GM13976 (cell line): ENCODE data around the gene GALNT9.

ENCODE experiments used
- DNase-seq: peaks from one replicate; pipeline ENCODE4 v3.0.0; 2012; ENCODE audit warnings: low spot score
- CTCF ChIP-seq: IDR thresholded peaks from 2 replicates; pipeline ENCODE4 v1.5.1; 2012; ENCODE audit warnings: borderline replicate concordance, mild to moderate bottlenecking; ENCODE audit not compliant: insufficient read depth; ENCODE audit errors: extremely low read depth, missing control alignments, control extremely low read depth
- in situ Hi-C: fragments of 300-500 bp; cut with MboI; formaldehyde crosslinking; loops from one replicate; pipeline ENCODE4 v1.12.0; 2022; ENCODE audit warnings: low sequenced_read_pairs, mixed read lengths, inconsistent platforms; ENCODE audit not compliant: unreplicated experiment

The GALNT9 gene

GRCh38 chr12:132201391-132202120 is 127.8 kb downstream of the GALNT9 start:
- no peak for TF ChIP-seq CTCF
- in situ Hi-C loops = no loop called here
- no peak for DNase-seq

GRCh38 chr12:132200800-132201199 is 128.6 kb downstream of the GALNT9 start:
- no peak for TF ChIP-seq CTCF
- no peak for DNase-seq
- in situ Hi-C loops = no loop called here

GRCh38 chr12:132199526-132200319 is 129.7 kb downstream of the GALNT9 start:
- in situ Hi-C loops = no loop called here
- TF ChIP-seq CTCF = no peak
- DNase-seq = no peak

GRCh38 chr12:132199101-132199500 is 130.3 kb downstream of the GALNT9 start:
- no peak for TF ChIP-seq CTCF
- in situ Hi-C loops = no loop called here
- DNase-seq = no peak

- DNase-seq = no peak
- TF ChIP-seq CTCF = no peak
- in situ Hi-C loops = no loop called here
These were observed 131.6 kb downstream of the GALNT9 start for GRCh38 chr12:132197581-132198354.

- DNase-seq = no peak
- in situ Hi-C loops = no loop called here
These were observed 132.5 kb downstream of the GALNT9 start for GRCh38 chr12:132196873-132197390.

More at GRCh38 chr12:132196873-132197390, 132.5 kb downstream of the GALNT9 start:
- TF ChIP-seq CTCF = no peak
